Suprapubic skin (tissue), 4 donors: ENCODE measurements around the gene SPRR5. TPM values are rescaled to one million over a fixed set of nuclear protein-coding genes. Genes with fewer than 3 reads are reported as not detected.

Experiments used
- DNase-seq, 2 donors: peaks; one replicate each; pipeline ENCODE4 v3.0.0-alpha.2; 2019; ENCODE audit warnings: low spot score in 2 of 2
- H3K27ac ChIP-seq: fragments of 200-600 bp; sonication (generic); one replicate; pipeline ENCODE4 v1.5.1; 2019
- H3K27me3 ChIP-seq: fragments of 200-600 bp; sonication (generic); one replicate; pipeline ENCODE4 v1.5.1; 2019
- H3K36me3 ChIP-seq: fragments of 200-600 bp; sonication (generic); one replicate; pipeline ENCODE4 v1.5.1; 2019
- H3K4me1 ChIP-seq: fragments of 200-600 bp; sonication (generic); one replicate; pipeline ENCODE4 v1.5.1; 2019
- H3K4me3 ChIP-seq: fragments of 200-600 bp; sonication (generic); one replicate; pipeline ENCODE4 v1.5.1; 2019; ENCODE audit warnings: mild to moderate bottlenecking
- H3K9me3 ChIP-seq: fragments of 200-600 bp; sonication (generic); one replicate; pipeline ENCODE4 v1.5.1; 2019
- EP300 ChIP-seq: sonication (generic); formaldehyde crosslinking; IDR thresholded peaks from one replicate; pipeline ENCODE4 v1.6.1; 2017; ENCODE audit warnings: antibody characterized with exemption
- POLR2A ChIP-seq, 2 donors: fragments of 450-650 bp; IDR thresholded peaks; one replicate each; pipeline ENCODE4 v1.6.1; 2017; ENCODE audit warnings: antibody characterized with exemption in 2 of 2, mild to moderate bottlenecking in 2 of 2, moderate library complexity in 2 of 2
- POLR2AphosphoS5 ChIP-seq, 3 donors: sonication (generic); formaldehyde crosslinking; IDR thresholded peaks; one replicate each; pipeline ENCODE4 v1.6.1; 2017; ENCODE audit warnings: antibody characterized with exemption in 3 of 3
- WGBS: methylation state at CpG from one replicate; pipeline ENCODE4 v1.1.5; 2018; 5-methylcytosine and 5-hydroxymethylcytosine counted together
- total RNA-seq, 4 donors: library from RNA; depleted of rRNA; stranded (reverse); fragments of >200 nt; gene quantifications; one replicate each; pipeline ENCODE4 v1.1.0, GENCODE V29; 2016
- TF ChIP-seq, protein P1 (sequence below), 2 donors: fragments of 200-600 bp in 1 of 2; fragments of 450-650 bp in 1 of 2; sonication (generic) in 1 of 2; IDR thresholded peaks; one replicate each; pipeline ENCODE4 v1.5.1; 2016 to 2019; ENCODE audit warnings: antibody characterized with exemption in 2 of 2, mild to moderate bottlenecking in 1 of 2, moderate library complexity in 1 of 2

Gene SPRR5
- total RNA-seq, 4 donors from 2014 or later, result 10.7 to 42.8 (median 18.2) TPM

DNA sequence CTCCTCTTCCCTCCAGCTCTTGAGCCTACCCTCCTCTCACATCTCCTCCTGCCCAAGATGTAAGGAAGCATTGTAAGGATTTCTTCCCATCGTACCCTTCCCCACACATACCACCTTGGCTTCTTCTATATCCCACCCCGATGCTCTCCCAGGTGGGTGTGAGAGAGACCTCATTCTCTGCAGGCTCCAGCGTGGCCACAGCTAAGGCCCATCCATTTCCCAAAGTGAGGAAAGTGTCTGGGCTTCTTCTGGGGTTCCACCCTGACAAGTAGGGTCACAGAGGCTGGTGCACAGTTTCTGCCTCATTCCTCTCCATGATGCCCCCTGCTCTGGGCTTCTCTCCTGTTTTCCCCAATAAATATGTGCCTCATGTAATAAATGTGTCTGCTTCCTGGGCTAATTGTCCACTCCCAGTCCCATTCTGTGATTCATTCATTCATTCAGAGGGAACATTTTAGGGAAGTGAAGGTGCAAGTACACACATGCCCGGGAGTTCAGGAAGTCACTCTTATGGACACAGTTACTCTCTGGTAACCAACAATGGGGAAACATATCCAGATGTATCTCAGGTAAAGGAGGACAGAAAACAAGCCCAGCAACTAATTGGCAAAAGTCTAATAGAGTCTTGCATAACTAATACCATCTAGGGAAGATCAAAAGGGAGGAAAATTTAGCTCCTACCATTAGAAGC is 25.3 kb downstream of the SPRR5 start:
- no peaks in the 10 kb centered on the region for H3K36me3 ChIP-seq
- H3K4me3 ChIP-seq, result no peak overlapping the region
- no peak overlapping the region for H3K27ac ChIP-seq
- H3K9me3 ChIP-seq, result no peaks in the 10 kb centered on the region
- no peak for DNase-seq
- H3K27me3 ChIP-seq, result no peaks in the 10 kb centered on the region
- TF ChIP-seq POLR2A (IDR thresholded peaks at IDR 0.05) (no peak), EP300 (no peak), POLR2AphosphoS5 (IDR thresholded peaks at IDR 0.05) (no peak)
- TF ChIP-seq, protein P1, sequence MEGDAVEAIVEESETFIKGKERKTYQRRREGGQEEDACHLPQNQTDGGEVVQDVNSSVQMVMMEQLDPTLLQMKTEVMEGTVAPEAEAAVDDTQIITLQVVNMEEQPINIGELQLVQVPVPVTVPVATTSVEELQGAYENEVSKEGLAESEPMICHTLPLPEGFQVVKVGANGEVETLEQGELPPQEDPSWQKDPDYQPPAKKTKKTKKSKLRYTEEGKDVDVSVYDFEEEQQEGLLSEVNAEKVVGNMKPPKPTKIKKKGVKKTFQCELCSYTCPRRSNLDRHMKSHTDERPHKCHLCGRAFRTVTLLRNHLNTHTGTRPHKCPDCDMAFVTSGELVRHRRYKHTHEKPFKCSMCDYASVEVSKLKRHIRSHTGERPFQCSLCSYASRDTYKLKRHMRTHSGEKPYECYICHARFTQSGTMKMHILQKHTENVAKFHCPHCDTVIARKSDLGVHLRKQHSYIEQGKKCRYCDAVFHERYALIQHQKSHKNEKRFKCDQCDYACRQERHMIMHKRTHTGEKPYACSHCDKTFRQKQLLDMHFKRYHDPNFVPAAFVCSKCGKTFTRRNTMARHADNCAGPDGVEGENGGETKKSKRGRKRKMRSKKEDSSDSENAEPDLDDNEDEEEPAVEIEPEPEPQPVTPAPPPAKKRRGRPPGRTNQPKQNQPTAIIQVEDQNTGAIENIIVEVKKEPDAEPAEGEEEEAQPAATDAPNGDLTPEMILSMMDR (IDR thresholded peaks at IDR 0.05), result no peak
- H3K4me1 ChIP-seq, result peaks cover 3% of the 10 kb centered on the region
- 86% methylated on average over 4 of the region's 4 CpGs for WGBS

DNA sequence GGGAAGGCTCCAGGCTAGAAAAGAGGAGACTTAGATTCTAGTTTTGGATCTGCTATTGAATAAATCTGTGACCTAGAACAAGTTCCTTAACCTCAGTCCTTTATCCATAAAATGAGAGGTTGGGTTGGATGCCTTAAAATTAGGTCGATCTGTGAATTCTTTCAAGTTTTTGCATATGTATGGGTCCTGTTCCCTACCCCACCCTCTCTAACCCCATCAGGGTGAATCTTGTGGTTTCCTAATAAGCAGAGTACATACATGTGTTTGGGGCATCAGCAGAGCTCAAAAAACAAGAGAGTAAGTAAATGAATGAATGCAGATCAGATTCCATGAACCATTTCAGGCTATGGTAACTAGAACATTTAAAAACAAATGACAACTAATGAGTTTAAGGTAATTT is 29.7 kb downstream of the SPRR5 start:
- TF ChIP-seq POLR2AphosphoS5 (IDR thresholded peaks at IDR 0.05) (no peak), EP300 (no peak), POLR2A (IDR thresholded peaks at IDR 0.05) (no peak)
- TF ChIP-seq, protein P1 (IDR thresholded peaks at IDR 0.05), result no peak
- peaks cover 4% of the 10 kb centered on the region for H3K27me3 ChIP-seq
- H3K36me3 ChIP-seq, result no peaks in the 10 kb centered on the region
- no peak for DNase-seq
- H3K4me3 ChIP-seq, result no peak overlapping the region
- no peak overlapping the region for H3K27ac ChIP-seq
- no peaks in the 10 kb centered on the region for H3K9me3 ChIP-seq
- no peaks in the 10 kb centered on the region for H3K4me1 ChIP-seq
- 70% methylated on average over 1 of the region's 1 CpG for WGBS

DNA sequence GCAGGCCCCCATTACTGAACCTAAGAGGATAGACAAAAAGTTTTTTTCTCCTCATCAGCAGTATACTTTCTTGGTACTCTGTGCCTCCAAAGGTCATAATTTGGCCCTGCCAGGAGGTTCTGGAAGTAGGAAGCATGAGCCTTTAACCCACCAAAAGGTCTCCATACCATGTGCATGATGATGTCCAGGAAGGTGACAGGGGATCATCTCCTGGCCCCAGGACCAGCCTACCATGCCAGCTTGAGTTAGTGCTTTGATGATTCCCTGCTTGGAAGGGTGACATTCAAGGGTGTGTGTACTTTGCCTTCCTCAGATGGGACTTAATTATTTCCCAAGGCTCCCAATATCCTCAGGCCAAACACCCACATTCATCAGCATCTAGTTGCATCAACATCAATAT is 30.6 kb downstream of the SPRR5 start:
- Histone ChIP-seq H3K27ac (no peak overlapping the region), H3K4me3 (no peak overlapping the region), H3K27me3 (peaks cover 4% of the 10 kb centered on the region), H3K36me3 (no peaks in the 10 kb centered on the region), H3K9me3 (no peaks in the 10 kb centered on the region), H3K4me1 (peaks cover 1% of the 10 kb centered on the region)
- TF ChIP-seq POLR2A (IDR thresholded peaks at IDR 0.05) (no peak), POLR2AphosphoS5 (IDR thresholded peaks at IDR 0.05) (no peak), EP300 (no peak)
- TF ChIP-seq, protein P1 (IDR thresholded peaks at IDR 0.05), result no peak
- DNase-seq, result no peak

DNA sequence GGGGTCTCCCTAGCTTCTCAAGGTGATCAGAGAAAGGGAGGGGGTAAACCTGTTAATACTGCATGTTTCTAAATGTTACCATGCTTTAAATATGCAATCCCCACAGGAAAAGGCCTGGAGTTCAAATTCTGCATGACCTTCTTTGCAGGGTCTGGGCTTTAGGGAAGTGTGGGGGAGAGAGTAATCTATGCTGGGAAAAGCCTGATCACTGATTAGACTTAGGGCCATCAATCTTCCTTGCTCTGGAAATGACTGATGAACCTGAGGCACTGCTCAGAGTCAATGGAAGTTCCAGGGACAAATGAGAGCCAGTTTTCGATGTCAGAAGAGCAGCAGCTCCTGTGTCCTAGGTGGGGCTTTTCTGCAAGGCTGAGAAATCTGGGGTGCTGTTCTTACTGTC is 33.7 kb downstream of the SPRR5 start:
- peak overlapping the region; percentile 51 for H3K27ac ChIP-seq
- TF ChIP-seq POLR2A (IDR thresholded peaks at IDR 0.05), result no peak
- TF ChIP-seq, protein P1 (IDR thresholded peaks at IDR 0.05), result no peak
- TF ChIP-seq POLR2AphosphoS5 (IDR thresholded peaks at IDR 0.05), result no peak
- no peak for TF ChIP-seq EP300
- no peak for DNase-seq
- H3K4me3 ChIP-seq, result no peak overlapping the region
- peaks cover 10% of the 10 kb centered on the region for H3K4me1 ChIP-seq
- H3K9me3 ChIP-seq, result no peaks in the 10 kb centered on the region
- peaks cover 4% of the 10 kb centered on the region for H3K27me3 ChIP-seq
- WGBS, result 100% methylated on average over 1 of the region's 1 CpG
- H3K36me3 ChIP-seq, result no peaks in the 10 kb centered on the region

DNA sequence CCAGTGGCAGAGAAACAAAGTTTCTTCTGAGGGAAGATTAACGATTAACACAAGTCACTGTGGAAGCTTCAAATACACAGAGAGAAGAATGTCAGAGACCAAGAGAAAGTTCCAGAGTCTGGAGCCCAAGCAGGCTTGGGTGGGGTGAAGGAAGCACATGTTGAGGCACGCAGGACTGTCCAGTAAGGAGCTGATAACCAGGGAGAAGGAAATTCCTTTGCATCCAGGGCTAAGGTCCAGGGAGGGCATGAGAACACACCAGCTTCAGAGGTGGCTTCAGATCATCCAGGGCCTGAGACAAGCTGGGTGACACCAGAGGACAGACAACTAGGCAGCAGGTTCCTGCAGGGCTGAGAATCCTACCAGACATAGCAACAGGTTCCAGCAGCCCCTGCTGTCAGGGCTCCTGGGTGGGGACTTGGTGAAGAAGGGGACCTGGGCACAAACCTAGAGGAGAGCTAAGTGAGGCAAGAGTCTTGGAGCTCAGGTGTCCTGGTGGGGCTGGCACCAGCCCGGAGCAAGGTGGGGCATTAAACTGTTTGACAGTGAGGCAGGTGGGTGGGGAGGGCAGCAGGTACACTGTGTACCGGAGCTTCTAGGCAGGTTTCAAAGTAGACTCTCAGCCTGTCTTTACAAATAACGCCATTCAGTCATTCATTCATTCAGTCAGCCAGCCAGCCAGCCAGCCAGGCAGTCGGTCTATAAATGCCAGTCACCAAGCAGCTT is 34.3 kb downstream of the SPRR5 start:
- Histone ChIP-seq H3K36me3 (no peaks in the 10 kb centered on the region), H3K4me3 (no peak overlapping the region), H3K4me1 (peaks cover 10% of the 10 kb centered on the region), H3K27ac (peak overlapping the region; percentile 51), H3K9me3 (no peaks in the 10 kb centered on the region), H3K27me3 (peaks cover 4% of the 10 kb centered on the region)
- no peak for DNase-seq
- whole genome bisulfite sequencing, result 71% methylated on average over 6 of the region's 6 CpGs
- no peak for TF ChIP-seq POLR2AphosphoS5 (IDR thresholded peaks at IDR 0.05)
- TF ChIP-seq EP300, result no peak
- TF ChIP-seq, protein P1 (IDR thresholded peaks at IDR 0.05), result no peak
- no peak for TF ChIP-seq POLR2A (IDR thresholded peaks at IDR 0.05)
